ENCODE data around the gene PSMB8. TPM values are rescaled to one million over a fixed set of nuclear protein-coding genes. Genes with fewer than 3 reads are reported as not detected.

The PSMB8 gene
- total and polyA plus RNA-seq, 2 of the 8 experiments (the other 6 are each of a cell fraction or from before 2014, with no cell fraction given), result 18.4 to 43.0 TPM

- TF ChIP-seq CHD7 (IDR thresholded peaks at IDR 0.05; ENCODE audit: insufficient replicate concordance, low read length) (no peak), CTCF (IDR thresholded peaks at IDR 0.05; ENCODE audit: control extremely low read depth in 1 of 3, insufficient read depth in 1 of 3, low read depth in 1 of 3, low read length in 3 of 3) (no peak)
Measured at GRCh38 chr6:32837651-32838113, 6.2 kb downstream of the PSMB8 start (continued).
